HepG2 (cell line): ENCODE results near the gene ADGRD1. TPM values are rescaled to one million over a fixed set of nuclear protein-coding genes. Genes with fewer than 3 reads are reported as not detected.
"Not testable (repeated sequence)": the region's sequence is repeated elsewhere in the genome, so short reads cannot be mapped to it uniquely, and the experiment has no call there.

Source experiments
- ATAC-seq: fragments of 200-7000 bp; cut with Tn5 transposase; 3 replicates; pipeline ENCODE4 v1.9.1; 2020; ENCODE audit warnings: mild to moderate bottlenecking, moderate library complexity
- BruUV-seq: library from RNA; stranded (reverse); fragments of 400-500 nt; replicated peaks from 2 replicates; lab custom pipeline; 2021; lab: Mats Ljungman, UMichigan
- CTCF ChIA-PET: fragments of 300-600 bp; formaldehyde crosslinking; extraction: SDS; loops from one replicate; lab custom pipeline; 2021; ENCODE audit warnings: low total read pairs, inconsistent platforms, low intra/inter-chr PET ratio; lab: Yijun Ruan, JAX
- POLR2A ChIA-PET: fragments of 350-600 bp; sonication (Branson Sonifier 250); formaldehyde crosslinking; loops from one replicate; lab custom pipeline; 2020; ENCODE audit warnings: antibody characterized with exemption, inconsistent platforms; lab: Yijun Ruan, JAX
- DNase-seq: peaks from one replicate; pipeline ENCODE4 v3.0.0-alpha.2; 2015; ENCODE audit warnings: low spot score
- FAIRE-seq: peaks from 3 replicates; lab custom pipeline; 2011; peaks lifted over from hg19 to GRCh38; lab: Jason Lieb, UNC
- H2AFZ ChIP-seq: one replicate; pipeline ENCODE4 v1.6.1; 2011; ENCODE audit warnings: low read length, inconsistent platforms
- H3K27ac ChIP-seq: fragments of 300-600 bp; 3 replicates; pipeline ENCODE4 v1.8.0; 2011; ENCODE audit warnings: mixed run types, mild to moderate bottlenecking, mixed read lengths, low read length, inconsistent platforms; ENCODE audit not compliant: insufficient read depth; ENCODE audit errors: extremely low read length
- H3K27me3 ChIP-seq, 2 experiments: fragments of 200-600 bp in 1 of 2; 2 replicates in 1 of 2; 3 replicates in 1 of 2; pipeline versions ENCODE4 v1.6.0 to v1.8.0; 2011; ENCODE audit warnings: low read length in 2 of 2, mild to moderate bottlenecking in 2 of 2, moderate library complexity in 2 of 2, inconsistent platforms in 1 of 2; ENCODE audit not compliant: insufficient read depth in 2 of 2, control insufficient read depth in 1 of 2
- H3K36me3 ChIP-seq, 2 experiments: fragments of 200-600 bp in 1 of 2; replicated peaks in 1 of 2; 2 replicates in 1 of 2; 3 replicates in 1 of 2; pipeline versions ENCODE4 v1.5.1 to v1.8.0; 2011; ENCODE audit warnings: low read length in 2 of 2, inconsistent platforms in 1 of 2; ENCODE audit not compliant: insufficient read depth in 2 of 2, control insufficient read depth in 1 of 2
- H3K4me1 ChIP-seq: 2 replicates; pipeline ENCODE4 v1.5.1; 2012; ENCODE audit warnings: low read length, inconsistent platforms; ENCODE audit not compliant: insufficient read depth
- H3K4me2 ChIP-seq: 2 replicates; pipeline ENCODE4 v1.6.0; 2011; ENCODE audit warnings: low read depth, low read length, inconsistent platforms
- H3K4me3 ChIP-seq, 3 experiments: fragments of 200-600 bp in 1 of 3; sonication (generic), shearing (Covaris generic) in 1 of 3; replicated peaks in 1 of 3; 2 replicates each; pipeline ENCODE4 v1.5.1; 2011 to 2016; ENCODE audit warnings: low read length in 3 of 3, inconsistent platforms in 2 of 3, low read depth in 2 of 3, mild to moderate bottlenecking in 2 of 3, control low read depth in 1 of 3, mixed read lengths in 1 of 3; ENCODE audit not compliant: insufficient read depth in 1 of 3
- H3K79me2 ChIP-seq: one replicate; pipeline ENCODE4 v1.6.1; 2011; ENCODE audit warnings: low read length, inconsistent platforms; ENCODE audit not compliant: insufficient read depth
- H3K9ac ChIP-seq: 2 replicates; pipeline ENCODE4 v1.6.0; 2011; ENCODE audit warnings: mild to moderate bottlenecking, low read depth, low read length, inconsistent platforms; ENCODE audit not compliant: insufficient read depth
- H3K9me3 ChIP-seq: 2 replicates; pipeline ENCODE4 v1.5.1; 2012; ENCODE audit warnings: mild to moderate bottlenecking, low read length
- H4K20me1 ChIP-seq: 2 replicates; pipeline ENCODE4 v1.6.0; 2011; ENCODE audit warnings: inconsistent platforms, mild to moderate bottlenecking, low read length, moderate library complexity; ENCODE audit not compliant: insufficient read depth
- ASH2L ChIP-seq: fragments of 300-600, 200-600 bp; sonication (generic); IDR thresholded peaks from 2 replicates; pipeline ENCODE4 v1.7.0; 2017; ENCODE audit warnings: low read depth, mild to moderate bottlenecking, moderate library complexity, mixed read lengths, low read length; ENCODE audit not compliant: insufficient read length
- BCL6 ChIP-seq: IDR thresholded peaks from 2 replicates; pipeline ENCODE4 v1.6.1; 2016; ENCODE audit warnings: missing genetic modification reagents, missing compliant biosample characterization
- HMGA1 ChIP-seq: sonication (generic); formaldehyde crosslinking; conservative IDR thresholded peaks from 2 replicates; pipeline ENCODE4 v1.4.0; 2020; ENCODE audit warnings: missing genetic modification reagents
- JUNB ChIP-seq: sonication (generic); formaldehyde crosslinking; IDR thresholded peaks from 2 replicates; pipeline ENCODE4 v1.8.0; 2022; ENCODE audit warnings: missing genetic modification reagents, mild to moderate bottlenecking, borderline replicate concordance
- NONO ChIP-seq, 2 experiments: fragments of 450-650 bp in 1 of 2; sonication (generic) in 1 of 2; formaldehyde crosslinking in 1 of 2; IDR thresholded peaks in 1 of 2; conservative IDR thresholded peaks in 1 of 2; 2 replicates each; pipeline versions ENCODE4 v1.6.1 to v1.8.0; 2017 to 2022; ENCODE audit warnings: mild to moderate bottlenecking in 1 of 2, missing genetic modification reagents in 1 of 2, moderate library complexity in 1 of 2
- WGBS: methylation state at CpG from one replicate; pipeline ENCODE4 v1.1.6; 2017; ENCODE audit warnings: low lambda C conversion rate; 5-methylcytosine and 5-hydroxymethylcytosine counted together
- in situ Hi-C: cut with HindIII; loops from 2 replicates; pipeline ENCODE4 v1.10.0; 2017; ENCODE audit warnings: low pct_unique_long_range_greater_than_20kb; ENCODE audit not compliant: extremely low pct_ligation_motif_present
- intact Hi-C: fragments of 100-400 bp; cut with micrococcal nuclease; formaldehyde crosslinking; loops from one replicate; pipeline ENCODE4 v1.10.0; 2022; ENCODE audit not compliant: unreplicated experiment
- polyA plus RNA-seq, 8 experiments: library from polyadenylated mRNA; depleted of rRNA in 3 of 8; stranded (reverse) in 7 of 8; unstranded in 1 of 8; fragments of >200 nt; fragmentation: Illumina TruSeq in 4 of 8; extraction: Trizol in 4 of 8; gene quantifications; 2 replicates each; pipeline versions ENCODE4 v1.2.1 to v1.2.3, GENCODE V29; 2011 to 2016; ENCODE audit warnings: low read depth in 4 of 8, missing spikeins in 1 of 8, mixed read lengths in 1 of 8; ENCODE audit not compliant: insufficient read depth in 1 of 8
- total RNA-seq, 5 experiments: library from RNA; depleted of rRNA; stranded (reverse); fragments of >200 nt; fragmentation: Illumina TruSeq; extraction: Trizol; gene quantifications; 2 replicates each; pipeline ENCODE4 v1.2.3, GENCODE V29; 2016; ENCODE audit warnings: low read depth in 1 of 5
- TF ChIP-seq, protein P1 (sequence below), 2 experiments: sonication (generic) in 1 of 2; formaldehyde crosslinking in 1 of 2; IDR thresholded peaks; 2 replicates each; pipeline versions ENCODE4 v1.4.0 to v1.6.1; 2018 to 2020; ENCODE audit warnings: missing genetic modification reagents in 2 of 2, borderline replicate concordance in 1 of 2, low read depth in 1 of 2, mild to moderate bottlenecking in 1 of 2, missing biosample characterization in 1 of 2
- TF ChIP-seq, protein P2 (sequence below): sonication (generic); formaldehyde crosslinking; IDR thresholded peaks from 2 replicates; pipeline ENCODE4 v1.4.0; 2020; ENCODE audit warnings: missing genetic modification reagents
- TF ChIP-seq, protein P3 (sequence below): sonication (generic); formaldehyde crosslinking; IDR thresholded peaks from 2 replicates; pipeline ENCODE4 v1.5.1; 2020; ENCODE audit warnings: missing genetic modification reagents, mild to moderate bottlenecking, borderline replicate concordance

ADGRD1 gene
- total and polyA plus RNA-seq, 2 of the 13 experiments (the other 11 are each of a cell fraction or from before 2014, with no cell fraction given) = 0.46 to 12.4 TPM

DNA sequence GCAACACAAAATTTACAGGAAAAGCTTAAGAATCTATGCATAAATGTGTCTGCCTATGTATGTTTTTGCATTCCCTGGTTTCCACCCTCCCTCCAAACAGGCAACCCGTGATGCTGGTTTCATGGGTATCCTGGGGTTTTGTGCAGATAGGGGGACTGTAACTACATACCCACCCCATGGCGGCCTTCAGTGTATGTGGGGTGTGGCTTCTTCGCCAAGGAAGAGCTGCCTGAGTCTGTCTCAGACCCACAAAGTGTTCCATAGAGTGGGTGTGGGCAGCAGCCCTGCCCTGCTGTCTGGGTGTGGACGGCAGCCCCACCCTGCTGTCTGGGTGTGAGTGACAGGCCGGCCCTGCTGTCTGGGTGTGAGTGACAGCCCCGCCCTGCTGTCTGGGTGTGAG, 174.8 kb downstream of the ADGRD1 start (continued):
- TF ChIP-seq, protein P1, sequence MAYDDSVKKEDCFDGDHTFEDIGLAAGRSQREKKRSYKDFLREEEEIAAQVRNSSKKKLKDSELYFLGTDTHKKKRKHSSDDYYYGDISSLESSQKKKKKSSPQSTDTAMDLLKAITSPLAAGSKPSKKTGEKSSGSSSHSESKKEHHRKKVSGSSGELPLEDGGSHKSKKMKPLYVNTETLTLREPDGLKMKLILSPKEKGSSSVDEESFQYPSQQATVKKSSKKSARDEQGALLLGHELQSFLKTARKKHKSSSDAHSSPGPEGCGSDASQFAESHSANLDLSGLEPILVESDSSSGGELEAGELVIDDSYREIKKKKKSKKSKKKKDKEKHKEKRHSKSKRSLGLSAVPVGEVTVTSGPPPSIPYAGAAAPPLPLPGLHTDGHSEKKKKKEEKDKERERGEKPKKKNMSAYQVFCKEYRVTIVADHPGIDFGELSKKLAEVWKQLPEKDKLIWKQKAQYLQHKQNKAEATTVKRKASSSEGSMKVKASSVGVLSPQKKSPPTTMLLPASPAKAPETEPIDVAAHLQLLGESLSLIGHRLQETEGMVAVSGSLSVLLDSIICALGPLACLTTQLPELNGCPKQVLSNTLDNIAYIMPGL (CRISPR knock-in tag; IDR thresholded peaks at IDR 0.05; ENCODE audit: borderline replicate concordance in 1 of 2, low read depth in 1 of 2) = no peak
- TF ChIP-seq, all 625 proteins: peak for 0

DNA sequence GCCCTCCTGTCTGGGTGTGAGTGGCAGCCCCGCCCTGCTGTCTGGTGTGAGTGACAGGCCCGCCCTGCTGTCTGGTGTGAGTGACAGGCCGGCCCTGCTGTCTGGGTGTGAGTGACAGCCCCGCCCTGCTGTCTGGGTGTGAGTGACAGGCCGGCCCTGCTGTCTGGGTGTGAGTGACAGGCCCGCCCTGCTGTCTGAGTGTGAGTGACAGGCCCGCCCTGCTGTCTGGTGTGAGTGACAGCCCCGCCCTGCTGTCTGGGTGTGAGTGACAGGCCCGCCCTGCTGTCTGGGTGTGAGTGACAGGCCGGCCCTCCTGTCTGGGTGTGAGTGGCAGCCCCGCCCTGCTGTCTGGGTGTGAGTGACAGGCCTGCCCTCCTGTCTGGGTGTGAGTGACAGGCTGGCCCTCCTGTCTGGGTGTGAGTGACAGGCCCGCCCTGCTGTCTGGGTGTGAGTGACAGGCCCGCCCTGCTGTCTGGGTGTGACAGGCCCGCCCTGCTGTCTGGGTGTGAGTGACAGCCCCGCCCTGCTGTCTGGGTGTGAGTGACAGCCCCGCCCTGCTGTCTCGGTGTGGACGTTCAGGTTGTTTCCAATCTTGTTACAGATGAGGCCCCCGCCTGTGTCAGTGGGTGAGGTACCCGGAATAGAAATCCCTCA, 175.4 kb downstream of the ADGRD1 start:
- H3K4me1 ChIP-seq, H3K9ac ChIP-seq, H3K4me3 ChIP-seq, H3K79me2 ChIP-seq, ATAC-seq, POLR2A ChIA-PET, CTCF ChIA-PET, FAIRE-seq, DNase-seq, BruUV-seq, in situ Hi-C loops, intact Hi-C loops, H3K27me3 ChIP-seq, H3K27ac ChIP-seq, H3K36me3 ChIP-seq, H2AFZ ChIP-seq, H3K4me2 ChIP-seq, H3K9me3 ChIP-seq, H4K20me1 ChIP-seq: not testable (repeated sequence)
- WGBS = 66% methylated on average over 6 of the region's 20 CpGs

DNA sequence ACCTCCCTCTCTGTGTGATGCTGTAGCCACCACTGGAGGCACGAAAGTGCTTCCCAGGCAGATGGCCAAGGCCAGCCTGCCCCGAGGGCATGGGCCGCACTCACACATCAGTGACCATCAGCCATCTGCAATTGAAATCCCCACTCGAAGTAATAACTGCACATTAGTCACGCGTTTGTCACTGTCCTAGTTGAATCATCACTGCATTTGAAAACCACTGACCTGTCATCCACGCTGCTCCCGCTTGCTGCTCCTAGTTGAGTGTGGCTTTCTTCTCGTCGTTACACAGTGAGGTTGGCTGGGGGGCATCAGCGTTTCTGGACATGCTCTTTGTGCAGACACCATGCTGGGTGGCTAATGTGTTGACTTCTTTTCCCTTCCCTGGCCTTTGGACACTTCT, 176.1 kb downstream of the ADGRD1 start:
- ATAC-seq (no peak), DNase-seq (no peak), FAIRE-seq (no peak)
- no peaks in the 10 kb centered on the region; a peak in 1 of 5 replicates for H3K27me3 ChIP-seq
- no peaks in the 10 kb centered on the region for H3K79me2 ChIP-seq
- no peak overlapping the region for H3K4me2 ChIP-seq
- no peak overlapping the region for H3K27ac ChIP-seq
- H3K36me3 ChIP-seq = no peaks in the 10 kb centered on the region
- H3K4me1 ChIP-seq = no peaks in the 10 kb centered on the region
- H4K20me1 ChIP-seq = no peaks in the 10 kb centered on the region
- no peak overlapping the region for H3K9ac ChIP-seq
- no peak overlapping the region for H3K4me3 ChIP-seq
- ChIA-PET POLR2A (no interaction called here), CTCF (no interaction called here)
- intact Hi-C loops = no loop called here
- in situ Hi-C loops = no loop called here
- WGBS = 74% methylated on average over 8 of the region's 11 CpGs
- no peaks in the 10 kb centered on the region for H3K9me3 ChIP-seq
- no TSS peak for BruUV-seq
- no peak overlapping the region for H2AFZ ChIP-seq
- TF ChIP-seq JUNB (CRISPR knock-in tag) = no peak
- TF ChIP-seq BCL6 (CRISPR knock-in tag) = no peak
- TF ChIP-seq NONO (IDR thresholded peaks at IDR 0.05) = no peak
- no peak for TF ChIP-seq NONO (CRISPR knock-in tag; conservative IDR thresholded peaks at IDR 0.05)
- TF ChIP-seq HMGA1 = no peak
- TF ChIP-seq, protein P2, sequence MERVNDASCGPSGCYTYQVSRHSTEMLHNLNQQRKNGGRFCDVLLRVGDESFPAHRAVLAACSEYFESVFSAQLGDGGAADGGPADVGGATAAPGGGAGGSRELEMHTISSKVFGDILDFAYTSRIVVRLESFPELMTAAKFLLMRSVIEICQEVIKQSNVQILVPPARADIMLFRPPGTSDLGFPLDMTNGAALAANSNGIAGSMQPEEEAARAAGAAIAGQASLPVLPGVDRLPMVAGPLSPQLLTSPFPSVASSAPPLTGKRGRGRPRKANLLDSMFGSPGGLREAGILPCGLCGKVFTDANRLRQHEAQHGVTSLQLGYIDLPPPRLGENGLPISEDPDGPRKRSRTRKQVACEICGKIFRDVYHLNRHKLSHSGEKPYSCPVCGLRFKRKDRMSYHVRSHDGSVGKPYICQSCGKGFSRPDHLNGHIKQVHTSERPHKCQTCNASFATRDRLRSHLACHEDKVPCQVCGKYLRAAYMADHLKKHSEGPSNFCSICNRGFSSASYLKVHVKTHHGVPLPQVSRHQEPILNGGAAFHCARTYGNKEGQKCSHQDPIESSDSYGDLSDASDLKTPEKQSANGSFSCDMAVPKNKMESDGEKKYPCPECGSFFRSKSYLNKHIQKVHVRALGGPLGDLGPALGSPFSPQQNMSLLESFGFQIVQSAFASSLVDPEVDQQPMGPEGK = no peak
- TF ChIP-seq, protein P3, sequence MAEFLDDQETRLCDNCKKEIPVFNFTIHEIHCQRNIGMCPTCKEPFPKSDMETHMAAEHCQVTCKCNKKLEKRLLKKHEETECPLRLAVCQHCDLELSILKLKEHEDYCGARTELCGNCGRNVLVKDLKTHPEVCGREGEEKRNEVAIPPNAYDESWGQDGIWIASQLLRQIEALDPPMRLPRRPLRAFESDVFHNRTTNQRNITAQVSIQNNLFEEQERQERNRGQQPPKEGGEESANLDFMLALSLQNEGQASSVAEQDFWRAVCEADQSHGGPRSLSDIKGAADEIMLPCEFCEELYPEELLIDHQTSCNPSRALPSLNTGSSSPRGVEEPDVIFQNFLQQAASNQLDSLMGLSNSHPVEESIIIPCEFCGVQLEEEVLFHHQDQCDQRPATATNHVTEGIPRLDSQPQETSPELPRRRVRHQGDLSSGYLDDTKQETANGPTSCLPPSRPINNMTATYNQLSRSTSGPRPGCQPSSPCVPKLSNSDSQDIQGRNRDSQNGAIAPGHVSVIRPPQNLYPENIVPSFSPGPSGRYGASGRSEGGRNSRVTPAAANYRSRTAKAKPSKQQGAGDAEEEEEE = no peak
- no peak for TF ChIP-seq ASH2L
